T47D (cell line): Measurements from ENCODE around the gene EML6.

Source experiments
- DNase-seq, 2 experiments: peaks; one replicate each; pipeline versions ENCODE4 v3.0.0 to v3.0.0-alpha.2; 2011 to 2012; ENCODE audit warnings: low read depth in 1 of 2, low spot score in 1 of 2
- JUND ChIP-seq: IDR thresholded peaks from 2 replicates; pipeline ENCODE4 v1.6.1; 2012; ENCODE audit warnings: low read depth
- in situ Hi-C: cut with HindIII; loops from 2 replicates; pipeline ENCODE4 v1.10.0; 2016; ENCODE audit warnings: low sequenced_read_pairs, low pct_unique_long_range_greater_than_20kb

The EML6 gene

GRCh38 chr2:55003706-55004639 lies 280.5 kb downstream of the EML6 start:
- DNase-seq, result no peak
- TF ChIP-seq JUND, result no peak
- in situ Hi-C loops, result no loop called here

- in situ Hi-C loops, result no loop called here
- no peak for DNase-seq
- no peak for TF ChIP-seq JUND
Measured at GRCh38 chr2:55006306-55006705, 282.8 kb downstream of the EML6 start.

DNA sequence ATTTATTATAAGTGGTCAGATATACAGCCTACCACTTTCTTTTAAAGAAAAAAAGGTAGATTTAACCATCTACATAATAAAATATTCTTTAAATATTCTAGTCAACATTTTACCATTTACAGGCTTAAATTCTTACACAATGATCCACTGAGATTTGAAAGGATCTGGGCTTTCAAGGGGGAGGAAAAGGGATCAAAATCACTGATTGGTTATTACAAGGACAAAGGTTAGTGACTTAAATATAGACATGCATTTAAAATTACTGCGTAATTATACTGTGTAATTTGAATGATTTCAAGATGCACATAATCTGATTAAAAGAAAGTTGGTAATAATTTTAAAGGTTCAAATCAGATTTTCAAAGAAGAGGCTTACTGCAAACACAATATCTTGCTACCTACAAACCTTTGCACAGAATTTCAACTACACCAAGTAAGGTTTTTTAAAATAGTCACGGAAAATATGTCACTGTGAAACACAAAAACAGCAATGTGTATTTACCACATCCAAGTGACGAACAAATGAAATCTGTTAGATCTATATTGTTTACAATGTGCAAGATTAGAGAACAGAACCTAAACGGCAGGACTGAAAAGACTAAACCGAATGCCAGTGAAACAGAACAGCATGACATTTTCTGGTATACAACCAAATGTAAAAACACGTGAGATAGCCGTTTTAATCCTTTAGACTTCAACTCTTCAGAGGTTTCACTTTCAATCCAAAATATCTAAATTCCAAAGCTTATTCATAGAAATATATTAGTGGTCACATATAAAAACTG lies 286.0 kb downstream of the EML6 start:
- in situ Hi-C loops, result no loop called here
- DNase-seq, result no peak
- TF ChIP-seq JUND, result no peak

GRCh38 chr2:55010149-55010591 lies 286.7 kb downstream of the EML6 start:
- TF ChIP-seq JUND, result no peak
- in situ Hi-C loops, result no loop called here
- DNase-seq, result peak; percentile 9 to 70

DNA sequence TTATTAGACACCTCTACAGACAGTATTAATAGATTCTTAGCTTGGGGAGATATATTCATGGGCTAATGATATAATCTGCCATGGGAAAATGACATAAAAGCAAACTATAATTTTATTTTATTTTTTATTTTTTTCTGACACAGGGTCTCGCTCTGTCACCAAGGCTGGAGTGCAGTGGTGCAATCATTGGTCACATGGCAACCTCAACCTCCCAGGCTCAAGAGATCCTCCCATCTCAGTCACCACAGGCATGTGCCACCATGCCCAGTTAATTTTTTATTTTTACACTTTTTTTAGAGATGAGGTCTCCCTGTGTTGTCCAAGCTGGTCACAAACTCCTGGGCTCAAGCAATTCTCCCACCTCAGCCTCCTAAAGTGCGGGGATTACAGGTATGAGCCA lies 287.5 kb downstream of the EML6 start:
- DNase-seq, result no peak
- in situ Hi-C loops, result no loop called here
- TF ChIP-seq JUND, result no peak

DNA sequence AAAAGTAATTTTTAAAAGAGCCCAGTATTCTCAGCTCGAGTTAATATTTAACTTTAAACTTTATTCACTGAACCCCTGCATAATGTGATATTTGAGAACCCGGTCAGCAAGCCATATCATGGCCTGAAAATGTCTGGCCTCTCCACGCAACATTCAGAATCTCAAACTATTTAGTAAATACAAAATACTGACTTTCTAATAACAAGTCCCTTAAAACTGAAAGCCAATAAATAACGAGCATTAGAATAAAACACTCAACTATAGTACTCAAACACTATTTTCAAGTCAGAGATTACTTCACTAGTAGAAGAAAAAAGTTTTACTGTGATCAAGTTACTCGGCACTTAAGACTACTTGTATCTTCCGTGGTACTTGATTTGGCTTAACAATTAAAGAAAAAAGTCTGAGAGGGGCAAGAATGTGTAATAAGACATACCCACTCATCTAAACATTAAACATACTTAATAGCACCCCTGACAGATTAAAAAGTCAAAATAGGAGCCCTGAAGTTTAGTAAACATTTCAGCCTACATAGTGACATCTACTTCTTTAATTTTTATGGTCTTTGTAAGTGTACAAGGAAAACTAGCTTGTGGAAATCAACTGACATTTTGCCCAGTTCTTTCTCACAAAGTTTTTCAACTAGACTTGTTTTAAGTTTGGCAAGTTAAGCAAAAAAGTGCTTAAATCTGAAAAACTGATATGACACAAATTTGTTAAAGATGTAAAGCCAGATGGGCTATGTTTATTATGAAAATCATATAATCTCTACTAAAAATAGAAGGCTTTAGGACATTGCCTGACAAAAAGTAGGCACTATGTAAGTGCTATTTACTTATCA lies 288.6 kb downstream of the EML6 start:
- TF ChIP-seq JUND, result no peak
- DNase-seq, result no peak
- in situ Hi-C loops, result no loop called here

DNA sequence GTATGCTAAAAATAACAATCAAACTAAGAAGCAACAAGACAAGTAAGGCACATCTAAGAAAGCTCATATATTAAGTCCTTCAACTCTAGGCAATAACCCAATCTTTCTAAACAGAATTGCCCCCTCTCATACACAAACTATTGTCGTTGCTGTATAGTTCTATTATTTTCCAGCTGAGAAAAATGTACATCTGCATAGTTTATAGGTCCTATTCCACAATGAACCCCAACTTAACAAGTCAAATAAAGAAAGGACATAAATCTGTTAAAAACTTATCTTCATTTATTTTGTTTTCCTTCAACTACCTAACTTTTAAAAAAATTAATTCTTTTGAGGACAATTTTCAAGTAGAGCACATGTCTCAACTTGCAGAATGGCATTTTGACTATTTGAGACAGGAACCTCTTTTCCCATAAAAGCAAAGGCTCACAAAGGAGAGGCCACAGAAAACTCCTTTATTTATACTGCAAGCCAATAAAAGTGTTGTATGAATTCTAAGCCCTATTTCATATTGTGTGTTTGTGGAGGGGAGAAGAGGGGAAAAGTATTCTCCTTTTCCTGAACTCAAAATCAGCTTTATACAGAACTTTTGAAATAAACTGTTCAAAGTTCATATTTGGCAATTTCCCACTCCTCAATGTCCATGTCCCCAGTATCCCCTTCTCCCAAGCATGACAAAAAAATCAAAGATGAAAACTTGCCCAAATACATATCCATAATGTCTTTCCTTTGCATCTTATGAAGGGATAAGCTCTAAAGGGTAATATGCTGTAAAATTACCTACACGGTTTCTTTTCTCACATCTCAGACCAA lies 289.4 kb downstream of the EML6 start:
- no peak for TF ChIP-seq JUND
- in situ Hi-C loops, result no loop called here
- DNase-seq, result no peak

GRCh38 chr2:55013936-55014335 lies 290.5 kb downstream of the EML6 start:
- in situ Hi-C loops, result no loop called here
- DNase-seq, result no peak
- no peak for TF ChIP-seq JUND

GRCh38 chr2:55014962-55015939 lies 291.8 kb downstream of the EML6 start:
- in situ Hi-C loops, result no loop called here
- DNase-seq, result peak; percentile 7 to 71
- no peak for TF ChIP-seq JUND

GRCh38 chr2:55017428-55017827 lies 294.0 kb downstream of the EML6 start:
- no peak for TF ChIP-seq JUND
- DNase-seq, result no peak
- in situ Hi-C loops, result no loop called here

GRCh38 chr2:55017880-55018279 lies 294.4 kb downstream of the EML6 start:
- in situ Hi-C loops, result no loop called here
- TF ChIP-seq JUND, result no peak
- DNase-seq, result no peak
